GM12873 (cell line): ENCODE results near the gene RBM8A.

Source experiments
- TF ChIP-seq, protein P1 (sequence below): IDR thresholded peaks from 2 replicates; pipeline ENCODE4 v1.5.1; 2012; ENCODE audit warnings: low read depth, mild to moderate bottlenecking, moderate library complexity, low read length, control low read depth; ENCODE audit not compliant: insufficient read depth; ENCODE audit errors: missing control alignments

Gene RBM8A

DNA sequence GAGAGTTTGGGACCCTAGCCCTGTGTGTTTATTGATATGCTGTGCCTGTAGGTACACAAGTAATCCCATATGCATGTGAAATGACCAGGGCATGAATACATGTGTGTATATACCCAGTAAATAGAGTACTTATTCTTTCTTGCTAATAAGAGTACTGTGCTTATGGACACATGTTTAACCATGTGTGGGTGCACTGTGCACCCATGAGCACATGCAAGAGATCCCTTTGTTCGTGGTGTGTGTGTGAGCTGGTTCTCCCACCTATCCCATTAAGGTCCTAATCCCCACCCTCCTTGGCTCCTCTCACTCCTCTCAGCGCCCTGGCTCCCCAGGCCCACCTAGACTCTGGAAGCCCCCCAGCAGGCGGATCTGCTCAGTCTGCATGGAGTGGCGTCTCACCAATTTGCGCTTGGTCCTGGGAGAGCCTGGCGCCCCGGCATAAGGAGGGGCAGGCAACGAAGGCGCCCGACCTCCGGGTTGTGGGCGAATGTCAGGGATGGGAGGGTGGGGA, 32.7 kb upstream of the RBM8A start:
- TF ChIP-seq, protein P1, sequence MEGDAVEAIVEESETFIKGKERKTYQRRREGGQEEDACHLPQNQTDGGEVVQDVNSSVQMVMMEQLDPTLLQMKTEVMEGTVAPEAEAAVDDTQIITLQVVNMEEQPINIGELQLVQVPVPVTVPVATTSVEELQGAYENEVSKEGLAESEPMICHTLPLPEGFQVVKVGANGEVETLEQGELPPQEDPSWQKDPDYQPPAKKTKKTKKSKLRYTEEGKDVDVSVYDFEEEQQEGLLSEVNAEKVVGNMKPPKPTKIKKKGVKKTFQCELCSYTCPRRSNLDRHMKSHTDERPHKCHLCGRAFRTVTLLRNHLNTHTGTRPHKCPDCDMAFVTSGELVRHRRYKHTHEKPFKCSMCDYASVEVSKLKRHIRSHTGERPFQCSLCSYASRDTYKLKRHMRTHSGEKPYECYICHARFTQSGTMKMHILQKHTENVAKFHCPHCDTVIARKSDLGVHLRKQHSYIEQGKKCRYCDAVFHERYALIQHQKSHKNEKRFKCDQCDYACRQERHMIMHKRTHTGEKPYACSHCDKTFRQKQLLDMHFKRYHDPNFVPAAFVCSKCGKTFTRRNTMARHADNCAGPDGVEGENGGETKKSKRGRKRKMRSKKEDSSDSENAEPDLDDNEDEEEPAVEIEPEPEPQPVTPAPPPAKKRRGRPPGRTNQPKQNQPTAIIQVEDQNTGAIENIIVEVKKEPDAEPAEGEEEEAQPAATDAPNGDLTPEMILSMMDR = no peak

DNA sequence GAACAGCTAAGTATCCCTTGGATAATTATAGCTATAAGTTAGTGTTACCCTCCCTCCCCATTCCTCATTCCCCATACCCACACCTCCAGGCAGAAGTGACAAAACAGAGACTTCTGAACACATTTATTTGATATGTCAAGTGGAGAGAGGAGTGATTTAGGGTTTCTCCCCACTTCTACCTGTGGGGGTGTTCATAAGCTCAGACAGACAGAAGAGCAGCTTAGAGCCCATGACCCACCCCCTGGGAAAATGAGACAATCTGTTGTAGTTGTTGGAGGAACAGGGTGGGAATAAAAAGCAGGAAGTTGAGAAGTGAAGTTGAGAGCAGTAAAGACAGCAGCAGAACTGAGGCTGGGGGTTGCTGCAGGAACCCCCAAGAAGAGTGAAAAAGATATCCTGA, 32.0 kb upstream of the RBM8A start:
- TF ChIP-seq, protein P1 = no peak

DNA sequence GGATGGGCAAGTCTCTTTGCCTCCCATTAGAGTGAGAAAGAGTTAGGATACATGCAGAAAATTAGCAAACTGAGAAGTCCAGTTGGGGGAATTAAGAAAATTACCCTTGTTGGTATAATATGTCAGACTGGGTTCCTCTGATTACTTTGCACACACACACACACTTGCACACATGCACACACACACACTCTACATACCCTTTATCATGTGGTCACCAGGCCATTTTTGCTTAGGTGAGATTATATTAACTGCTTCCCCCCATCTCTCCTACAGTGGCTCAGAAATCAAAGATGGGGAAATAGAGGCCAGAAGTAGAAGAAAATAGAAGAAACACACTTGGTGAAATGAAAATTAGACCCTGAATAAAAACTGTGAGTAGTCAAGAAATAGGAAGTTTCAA, 31.4 kb upstream of the RBM8A start:
- TF ChIP-seq, protein P1 = no peak

DNA sequence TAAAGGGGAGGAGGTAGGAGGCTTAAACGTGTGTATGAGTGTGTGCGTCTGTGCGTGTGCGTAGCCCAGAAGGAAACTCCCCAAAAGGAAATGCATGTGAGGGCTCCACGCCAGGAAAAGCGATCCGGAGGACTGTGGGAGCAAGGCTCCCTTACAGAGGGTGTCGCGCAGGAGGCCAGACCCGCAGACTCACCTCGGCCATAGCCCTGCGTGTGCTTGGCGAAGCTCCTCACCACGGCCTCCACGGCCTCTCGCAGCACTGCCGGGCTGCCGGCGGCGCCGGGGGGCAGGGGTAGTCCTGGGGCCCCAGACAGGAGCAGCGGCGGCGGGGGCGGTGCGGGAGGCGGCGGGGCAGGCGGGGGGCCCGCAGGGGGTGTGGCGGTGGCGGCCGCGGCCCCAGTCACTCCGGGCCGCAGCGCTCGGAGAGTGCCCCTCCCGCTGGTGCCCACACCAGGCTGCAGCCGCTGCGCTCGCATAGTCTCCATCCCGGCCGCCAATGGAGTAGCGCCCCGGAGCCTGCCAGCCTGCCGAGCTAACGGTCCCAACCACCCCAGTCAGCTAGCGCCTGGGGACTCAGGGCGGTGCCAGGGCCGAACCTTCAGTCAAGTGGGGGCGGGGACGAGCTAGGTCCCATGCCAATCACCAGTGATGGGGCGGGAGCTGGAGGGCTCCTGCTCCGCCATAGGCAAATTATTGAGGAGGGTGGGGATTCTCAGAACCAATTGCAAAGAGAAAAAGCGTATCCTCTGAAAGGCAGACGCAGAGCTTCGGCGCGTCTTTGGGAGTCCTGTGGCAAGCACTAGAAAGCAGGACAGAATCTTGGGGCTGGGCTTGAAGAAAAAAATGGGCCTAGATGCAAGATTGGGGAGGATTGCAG, 30.4 kb upstream of the RBM8A start, which contains the start of gene LIX1L:
TSS of gene LIX1L (minus strand) at position 575 of the 877 bp plus-strand sequence. CDS start at position 485, 90 bp downstream.
- TF ChIP-seq, protein P1 = no peak

DNA sequence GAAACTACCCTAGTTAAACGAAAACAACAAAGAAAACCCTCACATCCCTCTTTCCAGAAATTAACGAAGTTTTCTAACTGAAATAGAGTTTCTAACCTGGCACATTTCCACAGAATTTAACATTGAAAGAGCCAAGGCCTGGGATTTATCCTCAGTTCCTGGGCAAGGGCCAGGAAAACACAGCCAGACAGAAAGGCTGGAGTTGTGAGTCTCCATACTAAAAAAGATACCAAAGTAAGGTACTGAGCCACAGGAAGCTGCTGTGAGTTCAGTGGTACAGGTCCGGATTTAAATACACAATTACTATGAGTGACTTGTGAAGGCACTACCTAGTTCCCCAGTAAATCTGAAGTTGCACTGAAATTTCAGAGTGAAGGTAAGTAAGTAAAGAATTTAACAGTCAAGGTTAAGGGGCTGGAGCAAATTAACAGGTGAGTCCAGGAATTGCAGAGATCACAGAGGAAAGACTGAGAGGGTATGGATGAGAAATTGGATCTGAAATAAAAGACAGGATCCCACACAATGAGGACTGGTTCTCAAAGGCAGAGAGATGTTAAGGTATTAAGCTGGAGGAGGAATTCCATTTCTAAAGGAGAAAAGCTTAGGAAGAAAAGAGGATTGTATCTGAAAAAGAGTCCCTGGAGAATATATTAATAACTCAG, 29.6 kb upstream of the RBM8A start:
- TF ChIP-seq, protein P1 = no peak

DNA sequence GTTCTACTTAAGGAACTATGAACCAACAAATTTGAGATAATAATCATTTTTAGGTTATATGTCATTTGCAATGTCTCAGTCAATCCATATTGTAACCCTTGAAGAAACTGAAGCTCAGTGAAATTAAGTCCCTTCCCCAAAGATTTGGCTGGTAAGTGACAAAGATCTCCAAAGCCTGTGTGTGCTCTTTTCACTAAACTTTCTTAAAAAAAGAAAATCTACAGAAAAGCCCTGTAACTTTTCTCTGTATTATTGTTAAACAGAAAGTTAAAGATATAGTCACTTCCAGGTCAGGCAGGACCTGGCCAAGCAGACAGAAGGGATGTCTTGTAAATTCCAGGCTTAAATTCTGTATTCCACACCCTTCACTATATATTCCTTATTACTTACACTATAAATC, 29.1 kb upstream of the RBM8A start:
- TF ChIP-seq, protein P1 = no peak

DNA sequence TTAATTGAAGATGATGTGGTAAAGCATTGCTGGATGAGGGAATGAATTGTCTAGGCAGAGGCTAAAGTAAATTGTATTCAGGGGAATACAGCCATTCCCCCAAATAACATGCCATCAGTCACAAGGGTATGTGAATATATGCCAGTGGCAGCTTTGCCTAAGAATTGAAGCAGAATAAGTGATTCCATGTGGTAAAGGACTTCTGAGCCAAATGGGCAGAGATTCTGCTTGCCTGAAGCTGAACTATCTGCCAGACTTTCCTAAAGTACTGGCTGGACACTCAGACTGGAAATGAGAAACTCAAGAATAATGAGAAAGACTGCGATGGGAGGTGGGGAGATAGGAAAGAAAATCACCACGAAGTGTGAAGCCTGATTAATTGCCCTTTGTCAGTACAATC, 28.2 kb upstream of the RBM8A start:
- TF ChIP-seq, protein P1 = no peak
